ENCODE measurements around the gene ARSA.

Gene ARSA

GRCh38 chr22:50674130-50674500, 46.2 kb upstream of the ARSA start:
- DNase-seq (ENCODE audit: low read depth), result no peak
- H3K4me3 ChIP-seq (ENCODE audit: control insufficient read depth, low read depth, low read length), result no peak overlapping the region
- TF ChIP-seq CTCF (conservative IDR thresholded peaks at IDR 0.05; ENCODE audit: control insufficient read depth, insufficient read depth, low read depth, low read length), result no peak

- no peak overlapping the region for H3K4me3 ChIP-seq (ENCODE audit: control insufficient read depth, low read depth, low read length)
Measured at GRCh38 chr22:50673231-50674129, 45.5 kb upstream of the ARSA start.

GRCh38 chr22:50672471-50673230, 44.7 kb upstream of the ARSA start, which contains the start of gene SHANK3:
Gene SHANK3 (plus strand): TSS chr22:50672823.
- no peak for DNase-seq (ENCODE audit: low read depth)
- H3K4me3 ChIP-seq (ENCODE audit: control insufficient read depth, low read depth, low read length), result no peak within 1 kb of the TSS
- no peak for TF ChIP-seq CTCF (conservative IDR thresholded peaks at IDR 0.05; ENCODE audit: control insufficient read depth, insufficient read depth, low read depth, low read length)

More at GRCh38 chr22:50673231-50674129, 45.5 kb upstream of the ARSA start:
- DNase-seq (ENCODE audit: low read depth), result no peak
- TF ChIP-seq CTCF (conservative IDR thresholded peaks at IDR 0.05; ENCODE audit: control insufficient read depth, insufficient read depth, low read depth, low read length), result no peak

GRCh38 chr22:50672041-50672440, 44.1 kb upstream of the ARSA start:
- DNase-seq (ENCODE audit: low read depth), result no peak
- no peak for TF ChIP-seq CTCF (conservative IDR thresholded peaks at IDR 0.05; ENCODE audit: control insufficient read depth, insufficient read depth, low read depth, low read length)
- H3K4me3 ChIP-seq (ENCODE audit: control insufficient read depth, low read depth, low read length), result no peak overlapping the region

GRCh38 chr22:50671641-50672040, 43.7 kb upstream of the ARSA start:
- no peak for DNase-seq (ENCODE audit: low read depth)
- H3K4me3 ChIP-seq (ENCODE audit: control insufficient read depth, low read depth, low read length), result no peak overlapping the region
- TF ChIP-seq CTCF (conservative IDR thresholded peaks at IDR 0.05; ENCODE audit: control insufficient read depth, insufficient read depth, low read depth, low read length), result no peak

- no peak overlapping the region for H3K4me3 ChIP-seq (ENCODE audit: control insufficient read depth, low read depth, low read length)
- no peak for TF ChIP-seq CTCF (conservative IDR thresholded peaks at IDR 0.05; ENCODE audit: control insufficient read depth, insufficient read depth, low read depth, low read length)
- DNase-seq (ENCODE audit: low read depth), result no peak
Measured at GRCh38 chr22:50670914-50671538, 43.1 kb upstream of the ARSA start.
